NOMO-1 treated with dmso at 0.1 percent for 144 hours (cell line): Measurements from ENCODE around the gene AASDHPPT.
A peak's percentile ranks its signal among the peaks of the same experiment; 100 is the strongest.
"Not testable (repeated sequence)": the region's sequence is repeated elsewhere in the genome, so short reads cannot be mapped to it uniquely, and the experiment has no call there.

Source experiments
- DNase-seq: peaks from one replicate; lab custom pipeline; 2025; ENCODE audit not compliant: unreplicated experiment; lab: John Stamatoyannopoulos, UW

AASDHPPT gene

GRCh38 chr11:106077609-106078455 is at the start of gene AASDHPPT:
TSS of gene AASDHPPT (plus strand) at chr11:106077662. CDS start at chr11:106077711, 49 bp downstream.
- DNase-seq, result no peak

GRCh38 chr11:106030609-106031008 is 46.9 kb upstream of the AASDHPPT start:
- DNase-seq, result no peak

GRCh38 chr11:106031202-106031810 is 46.2 kb upstream of the AASDHPPT start:
- DNase-seq, result no peak

GRCh38 chr11:106031936-106032335 is 45.5 kb upstream of the AASDHPPT start:
- DNase-seq, result no peak

- no peak for DNase-seq
Measured at GRCh38 chr11:106032861-106033260, 44.6 kb upstream of the AASDHPPT start.

GRCh38 chr11:106043540-106043939 is 33.9 kb upstream of the AASDHPPT start:
- DNase-seq, result no peak

GRCh38 chr11:106047631-106048030 is 29.8 kb upstream of the AASDHPPT start:
- DNase-seq, result no peak

GRCh38 chr11:106049727-106050476 is 27.6 kb upstream of the AASDHPPT start:
- no peak for DNase-seq

- DNase-seq, result no peak
Measured at GRCh38 chr11:106051103-106051502, 26.4 kb upstream of the AASDHPPT start.

- DNase-seq, result not testable (repeated sequence)
Measured at GRCh38 chr11:106058377-106058776, 19.1 kb upstream of the AASDHPPT start.

- no peak for DNase-seq
Measured at GRCh38 chr11:106059617-106060016, 17.8 kb upstream of the AASDHPPT start.

- DNase-seq, result no peak
Measured at GRCh38 chr11:106061249-106061784, 16.1 kb upstream of the AASDHPPT start.

GRCh38 chr11:106061954-106062949 is 15.2 kb upstream of the AASDHPPT start:
- no peak for DNase-seq

GRCh38 chr11:106063009-106063408 is 14.5 kb upstream of the AASDHPPT start:
- DNase-seq, result no peak

- no peak for DNase-seq
Measured at GRCh38 chr11:106070606-106071005, 6.9 kb upstream of the AASDHPPT start.

- DNase-seq, result no peak
Measured at GRCh38 chr11:106072804-106073203, 4.7 kb upstream of the AASDHPPT start.

- DNase-seq, result no peak
Measured at GRCh38 chr11:106076171-106076918, 1.1 kb upstream of the AASDHPPT start.

- DNase-seq, result peak; percentile 98
Measured at GRCh38 chr11:106076919-106077608, 398 bp upstream of the AASDHPPT start, which contains the start of gene KBTBD3. TSS of gene KBTBD3 (minus strand) at chr11:106077347. CDS start at chr11:106059097, 18,250 bp downstream.

GRCh38 chr11:106082096-106082495 is 4.6 kb downstream of the AASDHPPT start:
- no peak for DNase-seq
